Measurements from ENCODE around the gene ADSL.
"Not testable (repeated sequence)": the region's sequence is repeated elsewhere in the genome, so short reads cannot be mapped to it uniquely, and the experiment has no call there.

The ADSL gene

DNA sequence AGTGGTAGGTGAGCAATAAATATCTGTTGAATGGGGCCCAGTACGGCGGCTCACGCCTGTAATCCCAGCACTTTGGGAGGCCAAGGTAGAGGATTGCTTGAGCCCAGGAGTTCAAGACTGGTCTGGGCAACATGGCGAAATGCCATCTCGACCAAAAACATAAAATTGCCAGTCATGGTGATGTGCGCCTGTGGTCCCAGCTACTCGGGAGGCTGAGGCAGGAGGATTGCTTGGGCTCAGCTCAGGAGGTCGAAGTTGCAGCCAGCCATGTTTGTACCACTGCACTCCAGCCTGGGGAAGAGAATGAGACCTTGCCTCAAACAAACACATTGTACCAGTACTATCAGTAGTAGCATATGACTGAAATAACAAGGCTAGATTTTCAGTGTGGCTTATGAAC is 28.3 kb downstream of the ADSL start:
- DNase-seq (ENCODE audit: low spot score) = no peak

DNA sequence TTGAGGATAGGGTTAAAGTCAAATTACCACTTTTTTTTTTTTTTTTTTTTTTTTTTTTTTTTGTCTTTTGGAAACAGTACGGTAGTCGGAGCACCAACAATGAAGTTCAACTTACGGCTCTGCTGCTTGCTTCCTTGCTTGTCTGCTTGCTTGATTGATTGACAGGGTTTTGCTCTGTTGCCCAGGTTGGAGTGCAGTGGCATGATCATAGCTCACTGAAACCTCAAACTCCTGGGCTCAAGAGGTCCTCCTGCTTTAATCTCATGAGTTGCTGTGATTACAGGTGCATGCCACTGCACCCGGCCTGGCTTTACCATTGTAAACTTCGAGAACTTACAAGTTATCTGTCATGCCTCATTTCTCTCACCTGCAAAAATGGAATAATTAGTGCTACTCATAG is 29.8 kb downstream of the ADSL start:
- DNase-seq (ENCODE audit: low spot score) = no peak

DNA sequence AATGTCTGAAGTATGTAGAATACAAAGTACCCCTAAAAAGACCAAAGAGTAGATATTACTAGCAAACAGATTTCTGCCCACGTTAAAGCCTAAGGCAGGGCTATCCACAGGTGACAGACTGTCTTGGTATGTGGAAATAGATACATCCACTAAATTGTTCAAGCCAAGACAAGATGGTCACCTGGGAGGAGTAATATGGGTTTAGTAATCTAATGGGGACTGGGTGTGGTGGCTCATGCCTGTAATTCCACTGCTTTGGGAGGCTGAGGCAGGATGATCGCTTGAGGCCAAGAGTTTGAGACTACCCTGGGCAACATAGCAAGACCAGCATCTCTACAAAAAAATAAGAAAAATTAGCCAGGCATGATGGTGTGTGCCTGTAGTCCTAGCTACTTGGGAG is 31.6 kb downstream of the ADSL start:
- no peak for DNase-seq (ENCODE audit: low spot score)

DNA sequence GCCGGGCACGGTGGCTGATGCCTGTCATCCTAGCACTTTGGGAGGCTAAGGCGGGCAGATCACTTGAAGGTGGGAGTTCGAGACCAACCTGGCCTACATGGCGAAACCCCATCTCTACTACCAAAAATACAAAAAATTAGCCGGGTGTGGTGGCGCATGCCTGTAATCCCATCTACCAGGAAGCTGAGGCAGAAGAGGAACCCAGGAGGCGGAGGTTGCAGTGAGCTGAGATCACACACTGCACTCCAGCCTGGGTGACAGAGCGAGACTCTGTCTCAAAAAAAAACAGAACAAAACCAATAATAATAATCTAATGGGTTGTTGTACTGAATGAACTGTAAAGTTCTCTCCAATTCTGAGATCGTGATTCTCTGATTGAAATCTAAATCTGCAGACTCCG is 32.1 kb downstream of the ADSL start:
- DNase-seq (ENCODE audit: low spot score) = not testable (repeated sequence)

DNA sequence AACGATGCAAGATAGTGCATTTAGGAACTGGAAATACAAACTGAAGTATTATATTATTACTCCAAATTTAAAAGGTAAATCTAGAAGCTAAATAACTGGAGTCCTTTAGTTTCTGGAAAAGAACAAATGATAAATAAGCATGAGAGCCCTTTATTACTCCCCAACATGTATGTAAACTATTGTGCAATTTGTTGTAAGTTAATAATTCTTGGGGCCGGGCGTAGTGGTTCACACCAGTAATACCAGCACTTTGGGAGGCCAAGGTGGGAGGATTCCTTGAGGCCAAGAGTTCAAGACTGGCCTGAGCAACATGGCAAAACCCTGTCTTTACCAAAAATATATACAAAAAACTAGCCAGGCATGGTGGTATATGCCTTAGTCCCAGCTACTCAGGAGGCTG is 35.2 kb downstream of the ADSL start:
- no peak for DNase-seq (ENCODE audit: low spot score)

DNA sequence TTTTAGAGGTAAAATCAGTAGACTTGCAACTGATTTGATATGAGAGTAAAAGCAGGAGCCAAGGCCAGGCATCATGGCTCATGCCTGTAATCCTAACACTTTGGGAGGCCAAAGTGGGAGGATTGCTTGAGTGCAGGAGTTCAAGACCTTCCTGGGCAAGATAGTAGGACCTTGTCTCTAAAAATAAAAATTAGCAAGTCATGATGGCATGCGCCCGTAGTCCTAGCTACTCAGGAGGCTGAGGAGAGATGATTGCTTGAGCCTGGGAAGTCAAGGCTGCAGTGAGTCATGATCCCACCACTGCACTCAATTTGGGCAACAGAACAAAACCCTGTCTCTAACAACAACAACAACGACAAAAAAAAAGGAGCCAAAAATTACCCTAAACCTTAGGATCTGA is 37.6 kb downstream of the ADSL start:
- no peak for DNase-seq (ENCODE audit: low spot score)

DNA sequence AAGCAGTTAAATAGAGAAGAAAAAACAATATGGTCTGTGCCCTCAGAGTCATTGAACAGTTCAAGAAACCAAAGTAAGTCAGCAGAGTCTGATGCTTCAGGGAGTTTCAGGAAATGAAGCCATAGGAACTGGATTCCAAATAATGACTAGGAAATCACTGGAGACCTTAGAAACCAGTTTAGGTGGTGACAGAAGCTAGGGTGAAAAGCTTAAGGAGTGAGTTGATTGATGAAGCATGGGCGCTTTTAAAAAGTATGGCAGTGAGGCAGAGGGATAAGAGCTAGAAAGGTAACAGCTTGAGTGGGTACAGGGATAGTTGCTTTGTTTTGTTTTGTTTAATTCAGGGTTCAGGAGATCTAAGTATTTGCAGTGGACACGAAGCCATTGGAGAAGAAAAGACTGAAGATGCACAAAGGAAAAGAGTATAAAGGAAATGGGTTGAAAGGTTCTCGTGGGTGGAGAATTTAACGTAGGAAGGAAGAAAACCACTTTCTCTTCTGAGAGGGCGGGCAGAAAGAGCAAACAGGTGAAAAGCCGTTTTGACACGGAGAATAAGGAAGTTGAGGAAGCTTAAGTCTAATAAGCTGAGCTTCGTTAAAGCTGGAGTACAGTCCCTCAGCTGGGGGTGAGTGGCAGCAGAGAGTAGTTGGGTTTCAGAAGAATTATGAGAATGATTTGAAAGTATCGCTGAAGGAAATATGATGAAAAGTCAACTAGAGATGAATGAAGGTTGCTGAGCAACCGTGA is 38.9 kb downstream of the ADSL start:
- no peak for DNase-seq (ENCODE audit: low spot score)

DNA sequence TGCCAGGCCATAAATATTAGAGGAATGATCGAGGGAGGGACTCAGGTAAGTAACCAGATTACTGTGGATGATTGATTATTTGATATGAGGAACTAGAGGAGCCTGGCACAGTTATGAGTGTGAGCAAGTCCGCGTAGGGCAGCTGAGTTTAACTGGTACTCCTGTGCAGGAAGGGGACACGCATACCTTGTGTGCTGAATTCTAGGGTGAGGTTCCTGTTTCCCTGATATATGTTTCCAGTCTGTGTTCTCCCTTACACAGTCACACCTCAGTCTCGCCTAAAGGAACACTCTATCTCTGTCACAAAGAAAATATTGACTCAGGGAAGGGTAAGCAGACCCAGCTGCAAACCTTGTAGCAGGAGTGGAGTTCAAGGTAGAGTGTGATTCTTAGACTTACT is 41.4 kb downstream of the ADSL start:
- no peak for DNase-seq (ENCODE audit: low spot score)

DNA sequence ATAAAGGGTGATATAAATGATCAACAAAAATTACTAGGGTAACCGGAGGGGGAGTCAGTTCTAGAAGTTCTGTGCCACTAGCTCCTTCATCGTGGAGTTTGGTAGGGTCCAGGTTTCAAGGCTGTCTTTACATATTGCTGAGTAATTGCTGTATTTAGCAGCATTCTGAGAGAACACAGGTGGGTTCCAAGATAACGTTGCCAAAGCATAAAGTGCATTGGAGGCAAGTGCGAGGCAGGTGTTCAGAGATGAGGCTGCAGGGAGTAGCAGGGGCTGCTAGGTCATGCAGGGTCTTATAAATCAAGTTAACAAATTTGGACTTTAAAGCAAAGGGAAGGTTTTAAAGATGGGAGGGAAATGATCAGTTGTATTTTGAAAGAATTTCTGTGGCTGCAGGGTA is 41.9 kb downstream of the ADSL start:
- DNase-seq (ENCODE audit: low spot score) = no peak

DNA sequence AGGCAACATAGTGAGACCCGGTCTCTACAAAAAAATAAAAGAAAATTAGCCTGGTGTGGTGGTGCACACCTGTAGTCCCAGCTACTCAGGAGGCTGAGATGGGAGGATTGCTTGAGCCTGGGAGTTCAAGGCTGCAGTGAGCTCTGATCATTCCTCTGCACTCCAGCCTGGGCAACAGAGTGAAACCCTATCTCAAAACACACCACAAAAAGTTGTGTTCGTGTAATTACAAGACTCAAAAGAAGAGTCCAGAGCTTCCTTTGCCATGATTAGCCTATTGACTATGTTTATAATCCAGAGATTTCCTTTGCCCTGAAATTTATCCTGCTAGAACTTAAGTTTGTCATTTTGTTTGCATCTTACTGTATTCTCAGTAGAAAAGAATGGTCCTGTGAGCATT is 45.1 kb downstream of the ADSL start:
- no peak for DNase-seq (ENCODE audit: low spot score)

DNA sequence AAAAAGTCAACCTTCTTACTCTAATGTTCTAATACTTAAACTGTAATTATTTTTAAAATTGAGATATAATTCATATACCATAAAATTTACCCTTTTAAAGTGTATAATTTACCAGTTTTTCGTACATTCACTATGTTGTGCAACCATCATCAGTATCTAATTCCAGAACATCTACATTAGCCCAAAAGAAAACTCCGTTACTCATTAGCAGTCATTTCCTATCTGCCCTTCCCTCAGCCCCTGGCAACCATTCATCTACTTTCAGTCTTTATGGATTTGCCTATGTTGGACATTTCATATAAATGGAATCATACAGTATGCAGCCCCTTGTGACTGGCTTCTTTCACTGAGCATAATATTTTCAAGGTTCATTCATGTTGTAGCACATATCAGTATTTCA is 46.3 kb downstream of the ADSL start:
- no peak for DNase-seq (ENCODE audit: low spot score)

DNA sequence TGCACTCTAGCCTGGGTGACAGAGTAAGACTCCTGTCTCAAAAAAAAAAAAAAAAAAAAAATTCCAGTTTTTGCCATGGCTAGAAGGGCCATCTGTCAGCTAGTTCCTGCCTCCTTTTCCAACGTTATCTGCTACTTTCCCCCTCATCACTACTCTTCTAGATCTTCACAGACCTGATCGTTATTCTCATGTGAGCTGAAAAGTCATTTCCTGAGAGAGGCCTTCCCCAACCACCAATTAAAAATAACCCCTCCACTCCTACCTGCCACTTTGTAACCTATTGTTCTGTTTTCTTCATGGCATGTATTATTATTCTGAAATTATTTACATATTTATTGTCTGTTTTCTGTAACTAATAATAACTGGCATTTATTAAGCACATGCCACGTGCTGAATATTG is 48.3 kb downstream of the ADSL start:
- no peak for DNase-seq (ENCODE audit: low spot score)

DNA sequence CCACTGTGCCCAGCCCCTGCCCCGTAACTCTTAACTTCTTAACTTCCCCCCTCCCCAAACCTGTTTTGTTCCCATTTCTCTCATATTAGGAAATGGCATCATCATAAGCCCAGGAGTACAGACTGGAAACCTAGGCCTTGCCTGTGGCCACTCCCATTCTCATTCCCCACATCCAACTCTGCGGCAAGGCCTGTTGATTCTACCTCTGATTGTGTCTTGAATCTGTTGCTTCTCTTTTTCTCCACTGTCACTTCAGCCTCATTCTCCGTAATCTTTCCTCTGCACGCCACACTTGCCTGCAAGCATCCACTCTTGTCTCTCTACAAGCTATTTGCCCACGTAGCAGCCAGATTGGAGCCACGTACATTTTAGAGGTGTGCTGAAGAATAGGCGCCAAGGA is 49.3 kb downstream of the ADSL start:
- no peak for DNase-seq (ENCODE audit: low spot score)

DNA sequence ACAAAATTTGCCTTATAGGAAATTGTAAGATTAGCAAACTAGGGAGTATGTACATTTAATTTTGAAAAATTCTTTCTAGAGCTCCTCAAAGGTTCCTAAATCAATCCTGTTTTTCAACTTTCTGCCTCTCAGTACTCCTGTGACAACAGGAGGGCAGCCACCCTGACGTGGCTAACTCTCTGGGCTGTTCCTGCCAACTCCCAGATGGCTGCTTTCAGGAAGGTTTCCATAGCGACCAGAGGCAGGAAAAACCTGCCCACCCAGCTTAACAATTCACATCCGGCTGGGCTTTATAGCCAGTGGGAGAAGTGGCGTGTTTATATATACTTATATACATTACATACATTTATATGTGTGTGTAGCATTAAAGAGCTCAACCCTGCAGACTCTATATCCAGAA is 50.6 kb downstream of the ADSL start:
- peak; percentile 75 for DNase-seq (ENCODE audit: low spot score)

DNA sequence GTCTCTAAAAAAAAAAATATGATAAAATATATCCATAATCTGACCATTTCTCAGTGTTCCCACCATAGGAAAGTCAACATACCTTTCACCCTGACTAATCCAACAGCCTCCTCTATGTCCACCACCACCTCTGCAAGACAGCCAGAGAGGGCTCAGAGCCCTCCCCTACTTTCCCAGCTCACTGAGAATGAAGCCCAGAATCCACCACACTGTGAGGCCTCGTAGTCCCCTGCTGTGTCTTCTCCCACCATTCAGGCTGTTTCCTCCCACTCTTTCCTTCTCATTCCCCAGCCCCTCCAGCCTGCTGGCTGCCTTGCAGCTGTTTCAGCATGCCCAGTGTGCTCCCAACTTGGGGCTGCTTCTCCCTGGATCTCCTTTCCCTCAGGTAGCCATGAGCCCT is 51.1 kb downstream of the ADSL start:
- no peak for DNase-seq (ENCODE audit: low spot score)

DNA sequence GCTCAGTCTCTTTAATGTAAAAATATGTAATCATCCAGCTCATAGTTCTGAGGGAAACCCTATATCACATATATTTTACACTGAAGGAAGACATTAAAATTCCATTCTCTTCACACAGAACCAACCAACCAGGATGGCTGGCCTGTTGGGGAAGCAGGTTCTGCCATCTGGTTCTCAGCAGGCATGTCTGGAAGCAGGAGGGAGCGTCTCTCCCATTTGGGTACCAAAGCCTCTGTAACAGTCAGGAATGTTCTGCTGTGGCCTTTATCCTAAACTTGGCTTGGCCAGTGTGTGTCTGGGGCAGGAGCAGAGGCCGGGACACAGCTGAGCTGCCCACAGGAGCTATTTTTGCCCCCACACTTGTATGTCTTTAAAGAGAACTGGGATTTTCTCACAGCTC is 53.3 kb downstream of the ADSL start:
- no peak for DNase-seq (ENCODE audit: low spot score)

DNA sequence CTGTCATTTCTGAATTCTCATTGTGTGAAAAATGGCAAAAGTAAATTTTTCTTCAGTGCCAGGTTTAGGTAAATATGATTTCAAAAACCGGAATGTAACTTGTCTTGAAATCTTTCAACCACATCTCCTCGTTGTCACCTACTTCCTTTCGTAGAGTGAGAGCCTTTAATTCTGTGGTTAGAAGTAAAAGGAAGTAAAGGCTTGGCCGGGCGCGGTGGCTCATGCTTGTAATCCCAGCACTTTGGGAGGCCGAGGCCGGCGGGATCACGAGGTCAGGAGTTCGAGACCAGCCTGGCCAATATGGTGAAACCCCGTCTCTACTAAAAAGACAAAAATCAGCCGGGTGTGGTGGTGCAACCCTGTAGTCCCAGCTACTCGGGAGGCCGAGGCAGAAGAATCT is 53.9 kb downstream of the ADSL start:
- no peak for DNase-seq (ENCODE audit: low spot score)

DNA sequence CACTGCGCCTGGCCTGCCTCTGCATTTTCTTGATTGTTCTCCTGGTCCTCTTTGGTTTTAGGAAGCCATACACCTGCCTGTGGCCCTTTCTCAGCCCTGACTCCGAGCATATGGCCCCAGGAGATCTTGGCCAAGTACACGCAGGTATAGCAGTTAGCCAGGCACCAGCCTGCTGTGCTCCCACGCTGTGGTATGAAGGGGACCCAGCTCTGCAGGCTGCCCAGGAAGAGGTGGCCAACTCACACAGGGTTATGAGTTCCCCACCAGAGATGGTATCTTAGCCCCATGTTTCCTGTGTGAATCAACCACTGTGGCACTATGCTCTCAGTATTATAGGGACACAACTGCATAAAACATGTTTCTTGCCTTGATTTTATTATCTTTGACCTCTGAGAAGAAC is 55.2 kb downstream of the ADSL start:
- DNase-seq (ENCODE audit: low spot score) = no peak

DNA sequence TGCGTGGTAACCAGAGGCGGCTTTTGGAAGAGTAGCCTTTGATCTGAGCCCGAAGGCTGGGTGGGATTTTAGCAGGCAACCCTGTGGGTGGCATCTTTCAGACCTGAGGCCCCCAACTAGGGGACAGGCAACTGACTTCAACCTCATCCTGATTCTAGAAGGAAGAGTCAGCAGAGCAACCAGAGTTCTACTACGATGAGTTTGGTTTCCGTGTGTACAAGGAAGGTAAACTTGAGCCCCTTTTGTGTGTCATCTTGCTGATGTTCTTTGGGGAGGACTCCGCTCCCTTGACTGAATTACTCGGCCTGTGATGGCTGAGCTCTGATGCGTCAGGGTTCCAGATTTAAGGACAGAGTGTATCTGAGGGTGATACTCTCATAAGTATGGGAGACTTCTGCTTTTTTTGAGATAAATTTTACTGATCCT is 55.7 kb downstream of the ADSL start:
- DNase-seq (ENCODE audit: low spot score) = no peak

DNA sequence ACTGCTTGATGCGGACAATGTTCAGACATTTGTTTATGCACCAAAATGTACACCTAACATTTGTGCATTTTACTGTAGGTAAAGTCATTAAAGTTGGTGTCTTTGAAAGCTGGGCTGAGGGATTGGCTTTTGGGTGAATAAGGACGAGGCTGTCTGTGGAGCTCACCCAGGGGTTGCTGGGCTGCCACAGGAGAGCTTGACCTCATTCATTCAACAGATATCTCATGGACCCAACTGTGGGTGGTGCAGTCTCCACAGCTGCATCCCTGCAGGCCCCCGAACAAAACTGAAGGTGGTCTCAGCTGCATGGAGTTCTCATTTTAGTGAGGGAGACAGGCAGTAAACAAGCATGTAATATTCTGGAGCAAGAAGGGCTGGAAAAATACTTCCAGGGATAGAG is 56.8 kb downstream of the ADSL start:
- no peak for DNase-seq (ENCODE audit: low spot score)

DNA sequence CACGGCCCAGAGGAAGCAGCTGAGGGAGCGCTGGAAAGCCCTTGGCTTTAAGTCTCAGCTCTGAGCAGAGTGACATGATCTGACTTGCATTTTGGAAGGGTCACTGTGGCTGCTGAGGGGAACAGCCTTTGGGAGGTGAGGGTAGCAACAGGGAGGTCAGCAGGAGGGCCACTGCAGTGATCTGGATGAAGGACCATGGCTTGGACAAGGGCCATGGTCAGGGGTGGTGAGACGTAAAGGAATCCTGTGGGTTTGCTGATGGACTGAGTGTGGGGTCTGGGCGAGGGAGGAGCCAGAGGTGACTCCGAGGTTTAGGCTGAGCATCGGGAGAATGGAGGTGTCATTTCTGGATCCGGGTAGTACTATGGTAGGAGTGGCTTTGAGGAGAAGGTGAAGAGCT is 57.4 kb downstream of the ADSL start:
- no peak for DNase-seq (ENCODE audit: low spot score)

DNA sequence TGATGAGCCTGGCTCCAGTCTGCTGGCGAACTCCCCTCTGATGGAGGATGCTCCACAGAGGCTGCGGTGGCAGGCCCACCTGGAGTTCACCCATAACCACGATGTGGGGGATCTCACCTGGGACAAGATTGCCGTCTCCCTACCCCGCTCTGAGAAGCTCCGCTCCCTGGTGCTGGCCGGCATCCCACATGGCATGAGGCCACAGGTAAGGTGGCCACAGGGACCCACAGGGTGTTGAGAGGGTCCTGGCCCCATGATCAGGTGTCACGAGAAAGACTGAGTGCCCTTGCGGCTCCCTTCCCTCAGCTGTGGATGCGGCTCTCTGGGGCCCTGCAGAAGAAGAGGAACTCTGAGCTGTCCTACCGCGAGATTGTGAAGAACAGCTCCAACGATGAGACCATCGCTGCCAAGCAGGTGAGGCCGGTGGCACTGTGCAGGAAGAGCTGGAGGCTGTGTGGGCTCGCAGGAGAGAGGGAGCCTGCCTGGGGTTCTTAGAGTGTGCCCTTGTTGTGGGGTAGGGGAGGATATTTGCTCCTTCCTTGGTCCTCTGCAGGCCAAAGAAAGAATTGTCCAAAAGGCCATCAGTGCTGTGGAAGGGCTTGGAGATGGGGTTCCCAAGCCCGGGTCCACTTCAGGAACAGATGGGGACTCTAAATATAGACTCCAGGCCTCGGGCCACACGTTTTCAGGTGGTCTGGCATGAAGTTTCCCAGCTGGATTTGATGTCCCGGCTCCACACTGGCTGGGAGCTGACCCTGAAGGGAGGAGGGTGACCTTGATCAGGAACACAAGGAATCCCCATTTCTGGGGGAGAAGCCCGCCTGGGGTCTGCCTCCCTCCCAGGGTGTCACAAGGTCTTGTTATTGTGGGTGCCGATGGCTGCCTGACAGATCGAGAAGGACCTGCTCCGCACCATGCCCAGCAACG is 58.2 kb downstream of the ADSL start:
- no peak for DNase-seq (ENCODE audit: low spot score)

All from AG08395 (cell line).